KMS-11 (cell line): ENCODE results near the gene ABHD17C.
A peak's percentile ranks its signal among the peaks of the same experiment; 100 is the strongest.

ENCODE experiments used
- H2AFZ ChIP-seq: fragments of 200-600 bp; sonication (generic); 2 replicates; pipeline ENCODE4 v1.6.1; 2016; ENCODE audit warnings: antibody characterized with exemption, mixed run types, low read depth
- H3K27ac ChIP-seq: fragments of 200-600 bp; sonication (generic); 2 replicates; pipeline ENCODE4 v1.6.1; 2016; ENCODE audit warnings: mild to moderate bottlenecking, mixed run types
- H3K27me3 ChIP-seq: fragments of 200-600 bp; sonication (generic); 2 replicates; pipeline ENCODE4 v1.6.1; 2017; ENCODE audit warnings: mild to moderate bottlenecking, low read depth, mixed run types, moderate library complexity; ENCODE audit not compliant: insufficient read depth
- H3K36me3 ChIP-seq: fragments of 200-600 bp; sonication (generic); 2 replicates; pipeline ENCODE4 v1.6.1; 2017; ENCODE audit warnings: mild to moderate bottlenecking, mixed run types; ENCODE audit not compliant: insufficient read depth
- H3K4me1 ChIP-seq: fragments of 200-600 bp; sonication (generic); 2 replicates; pipeline ENCODE4 v1.6.1; 2016; ENCODE audit warnings: mild to moderate bottlenecking, low read depth, mixed run types; ENCODE audit not compliant: poor library complexity, severe bottlenecking
- H3K4me2 ChIP-seq: fragments of 200-600 bp; sonication (generic); 2 replicates; pipeline ENCODE4 v1.7.0; 2016; ENCODE audit warnings: mild to moderate bottlenecking, mixed run types
- H3K4me3 ChIP-seq: fragments of 200-600 bp; sonication (generic); IDR thresholded peaks from 2 replicates; pipeline ENCODE4 v1.6.1; 2017; ENCODE audit warnings: low read depth, low read length, mixed read lengths; ENCODE audit not compliant: insufficient read depth
- H3K79me2 ChIP-seq: fragments of 200-600 bp; sonication (generic); 2 replicates; pipeline ENCODE4 v1.6.1; 2016; ENCODE audit warnings: low read depth, mixed run types; ENCODE audit not compliant: insufficient read depth
- H3K9ac ChIP-seq: fragments of 200-600 bp; sonication (generic); 2 replicates; pipeline ENCODE4 v1.6.1; 2016; ENCODE audit warnings: mild to moderate bottlenecking, mixed run types
- H4K20me1 ChIP-seq: fragments of 200-600 bp; sonication (generic); 2 replicates; pipeline ENCODE4 v1.6.1; 2016; ENCODE audit warnings: mild to moderate bottlenecking, mixed run types; ENCODE audit not compliant: insufficient read depth
- TF ChIP-seq, protein P1 (sequence below): fragments of 200-600 bp; sonication (generic); conservative IDR thresholded peaks from 2 replicates; pipeline ENCODE4 v1.6.1; 2017; ENCODE audit warnings: low read depth, mild to moderate bottlenecking, antibody characterized with exemption, low read length, moderate library complexity, mixed read lengths

ABHD17C gene

DNA sequence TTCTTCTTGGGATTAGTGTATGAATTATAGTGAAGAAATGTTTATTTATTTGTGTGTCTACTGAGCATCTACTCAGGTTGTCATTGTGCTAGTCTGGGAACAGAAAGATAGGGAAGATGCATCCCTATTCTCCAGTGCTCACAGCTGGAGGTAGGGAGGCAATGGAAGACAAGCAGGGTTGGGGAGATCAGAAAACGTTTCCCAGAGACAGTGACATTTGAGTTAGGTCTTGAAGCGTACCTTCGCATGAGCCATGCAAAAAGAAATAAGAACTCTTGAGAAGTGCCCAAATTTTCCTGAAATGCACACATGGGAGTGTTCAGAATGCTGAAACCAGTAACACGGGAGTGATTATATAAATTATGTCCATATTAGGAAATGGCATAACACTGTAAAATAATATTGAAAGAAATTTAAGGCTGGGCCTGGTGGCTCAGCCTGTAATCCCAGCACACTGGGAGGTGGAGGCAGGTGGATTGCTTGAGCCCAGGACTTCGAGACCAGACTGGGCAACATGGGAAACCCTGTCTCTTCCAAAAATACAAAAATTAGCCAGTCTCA lies 78.8 kb downstream of the ABHD17C start:
- H3K79me2 ChIP-seq = no peaks in the 10 kb centered on the region
- no peak overlapping the region for H2AFZ ChIP-seq
- H3K36me3 ChIP-seq = no peaks in the 10 kb centered on the region
- no peak overlapping the region for H3K9ac ChIP-seq
- H3K4me2 ChIP-seq = no peak overlapping the region
- H4K20me1 ChIP-seq = no peaks in the 10 kb centered on the region
- TF ChIP-seq, protein P1, sequence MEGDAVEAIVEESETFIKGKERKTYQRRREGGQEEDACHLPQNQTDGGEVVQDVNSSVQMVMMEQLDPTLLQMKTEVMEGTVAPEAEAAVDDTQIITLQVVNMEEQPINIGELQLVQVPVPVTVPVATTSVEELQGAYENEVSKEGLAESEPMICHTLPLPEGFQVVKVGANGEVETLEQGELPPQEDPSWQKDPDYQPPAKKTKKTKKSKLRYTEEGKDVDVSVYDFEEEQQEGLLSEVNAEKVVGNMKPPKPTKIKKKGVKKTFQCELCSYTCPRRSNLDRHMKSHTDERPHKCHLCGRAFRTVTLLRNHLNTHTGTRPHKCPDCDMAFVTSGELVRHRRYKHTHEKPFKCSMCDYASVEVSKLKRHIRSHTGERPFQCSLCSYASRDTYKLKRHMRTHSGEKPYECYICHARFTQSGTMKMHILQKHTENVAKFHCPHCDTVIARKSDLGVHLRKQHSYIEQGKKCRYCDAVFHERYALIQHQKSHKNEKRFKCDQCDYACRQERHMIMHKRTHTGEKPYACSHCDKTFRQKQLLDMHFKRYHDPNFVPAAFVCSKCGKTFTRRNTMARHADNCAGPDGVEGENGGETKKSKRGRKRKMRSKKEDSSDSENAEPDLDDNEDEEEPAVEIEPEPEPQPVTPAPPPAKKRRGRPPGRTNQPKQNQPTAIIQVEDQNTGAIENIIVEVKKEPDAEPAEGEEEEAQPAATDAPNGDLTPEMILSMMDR = no peak
- no peaks in the 10 kb centered on the region for H3K4me1 ChIP-seq
- no peak overlapping the region for H3K4me3 ChIP-seq
- no peaks in the 10 kb centered on the region for H3K27me3 ChIP-seq
- H3K27ac ChIP-seq = no peak overlapping the region

DNA sequence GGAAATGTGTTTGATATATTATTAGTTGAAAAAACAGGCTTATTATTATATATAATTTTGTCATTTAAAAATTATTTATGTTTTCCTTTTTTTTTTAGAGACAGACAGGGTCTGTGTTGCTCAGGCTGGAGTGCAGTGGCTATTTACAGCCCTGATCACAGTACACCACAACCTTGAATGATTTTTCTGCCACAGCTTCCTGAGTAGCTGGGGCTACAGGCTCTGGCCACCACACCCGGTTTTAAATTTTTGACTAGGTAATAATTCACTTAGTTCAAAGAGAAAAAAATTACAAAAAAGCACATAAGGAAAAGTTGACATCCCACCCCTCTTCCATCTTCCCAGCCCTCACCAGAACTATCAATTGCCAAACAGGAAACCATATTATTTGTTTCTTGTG lies 79.4 kb downstream of the ABHD17C start:
- Histone ChIP-seq H3K4me1 (no peaks in the 10 kb centered on the region), H2AFZ (no peak overlapping the region), H3K4me2 (no peak overlapping the region), H3K36me3 (no peaks in the 10 kb centered on the region), H3K9ac (no peak overlapping the region), H3K79me2 (no peaks in the 10 kb centered on the region), H3K27me3 (no peaks in the 10 kb centered on the region), H3K4me3 (no peak overlapping the region), H3K27ac (no peak overlapping the region), H4K20me1 (no peaks in the 10 kb centered on the region)
- TF ChIP-seq, protein P1 = no peak

DNA sequence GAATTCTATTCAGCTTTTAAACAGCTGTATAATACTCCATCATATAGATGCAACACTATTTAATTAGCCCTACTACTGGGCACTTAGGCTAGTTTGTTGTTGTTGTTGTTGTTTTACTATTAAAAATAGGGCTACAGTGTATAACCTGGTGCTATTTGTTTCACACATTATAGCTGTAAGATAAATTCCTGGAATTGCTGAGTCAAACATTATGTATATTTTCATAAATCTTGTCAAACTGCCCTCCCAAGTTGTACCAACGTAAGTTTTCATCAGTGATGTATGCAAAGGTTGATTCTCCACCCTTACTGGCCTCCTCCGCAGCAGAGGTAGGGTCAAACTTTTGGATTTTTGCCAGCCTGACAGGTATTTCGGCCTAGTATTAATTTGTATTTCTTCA lies 80.2 kb downstream of the ABHD17C start:
- no peak overlapping the region for H3K27ac ChIP-seq
- no peaks in the 10 kb centered on the region for H3K36me3 ChIP-seq
- no peak overlapping the region for H3K4me2 ChIP-seq
- H3K27me3 ChIP-seq = no peaks in the 10 kb centered on the region
- no peaks in the 10 kb centered on the region for H3K4me1 ChIP-seq
- no peaks in the 10 kb centered on the region for H3K79me2 ChIP-seq
- H3K9ac ChIP-seq = no peak overlapping the region
- H4K20me1 ChIP-seq = no peaks in the 10 kb centered on the region
- TF ChIP-seq, protein P1 = no peak
- H3K4me3 ChIP-seq = no peak overlapping the region
- H2AFZ ChIP-seq = no peak overlapping the region

DNA sequence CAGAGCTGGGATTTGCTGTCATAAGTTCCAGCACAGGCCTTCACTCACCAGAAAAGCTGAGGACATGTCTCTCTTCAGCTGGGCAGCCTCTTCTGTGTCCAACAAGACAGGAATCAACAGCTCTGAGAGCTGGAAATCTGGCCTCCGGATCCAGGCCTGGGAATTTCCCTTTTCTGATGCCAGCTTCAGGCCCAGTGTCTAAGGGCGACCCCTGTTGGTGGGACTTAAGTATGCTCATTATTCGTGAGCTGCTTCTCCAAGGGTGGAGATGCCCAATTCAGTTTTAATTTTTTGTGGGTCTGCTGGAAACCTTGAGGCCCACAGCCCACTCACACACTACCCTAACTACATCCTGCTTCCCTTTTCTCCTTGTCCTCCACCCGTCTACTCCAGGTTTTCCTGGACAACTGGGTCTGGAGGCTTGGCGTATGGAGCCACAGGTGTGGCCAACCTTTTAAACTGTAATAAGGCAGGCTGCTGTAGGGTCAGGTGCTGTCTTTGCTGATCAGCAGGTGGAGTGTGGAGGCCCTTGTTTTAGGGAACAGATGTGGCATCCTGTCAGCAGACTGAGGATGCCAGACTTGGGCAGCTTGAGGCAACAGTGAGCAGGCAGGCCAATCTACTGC lies 81.4 kb downstream of the ABHD17C start:
- TF ChIP-seq, protein P1 = peak; percentile 88
- H2AFZ ChIP-seq = peak overlapping the region; percentile 21; the same call in 1 of the 2 replicates
- H3K27ac ChIP-seq = no peak overlapping the region
- no peaks in the 10 kb centered on the region for H4K20me1 ChIP-seq
- no peaks in the 10 kb centered on the region for H3K79me2 ChIP-seq
- no peaks in the 10 kb centered on the region for H3K36me3 ChIP-seq
- no peaks in the 10 kb centered on the region for H3K27me3 ChIP-seq
- H3K9ac ChIP-seq = no peak overlapping the region
- no peak overlapping the region for H3K4me3 ChIP-seq
- no peaks in the 10 kb centered on the region for H3K4me1 ChIP-seq
- H3K4me2 ChIP-seq = no peak overlapping the region
